HL-60 (cell line): ENCODE data around the gene GLCE.
"Not testable (repeated sequence)": the region's sequence is repeated elsewhere in the genome, so short reads cannot be mapped to it uniquely, and the experiment has no call there.

Source experiments
- DNase-seq, 2 experiments: peaks; one replicate each; pipeline ENCODE4 v3.0.0-alpha.2; 2010 to 2020; ENCODE audit warnings: low read depth in 1 of 2, low spot score in 1 of 2
- H3K27ac ChIP-seq: fragments of 250-450 bp; sonication (Bioruptor Pico); replicated peaks from 2 replicates; pipeline ENCODE4 v1.5.1; 2020; ENCODE audit warnings: mild to moderate bottlenecking, moderate library complexity
- H3K27me3 ChIP-seq: fragments of 250-450 bp; sonication (Bioruptor Pico); 2 replicates; pipeline ENCODE4 v1.5.1; 2021; ENCODE audit warnings: mild to moderate bottlenecking, moderate library complexity; ENCODE audit not compliant: insufficient read depth, poor library complexity, severe bottlenecking
- H3K4me3 ChIP-seq: replicated peaks from 2 replicates; pipeline ENCODE4 v1.5.1; 2011; ENCODE audit warnings: mild to moderate bottlenecking, control low read depth, low read length; ENCODE audit not compliant: insufficient read depth
- CTCF ChIP-seq: IDR thresholded peaks from one replicate; pipeline ENCODE4 v1.5.1; 2011; ENCODE audit warnings: low read length, control low read depth, inconsistent platforms; ENCODE audit not compliant: insufficient read depth
- GABPA ChIP-seq: IDR thresholded peaks from 2 replicates; pipeline ENCODE4 v1.6.1; 2012; ENCODE audit warnings: low read depth
- POLR2AphosphoS5 ChIP-seq: IDR thresholded peaks from 2 replicates; pipeline ENCODE4 v1.6.1; 2012; ENCODE audit warnings: low read depth
- SPI1 ChIP-seq: IDR thresholded peaks from 2 replicates; pipeline ENCODE4 v1.6.1; 2012; ENCODE audit warnings: low read depth, mild to moderate bottlenecking, borderline replicate concordance
- TF ChIP-seq, protein P1 (sequence below): IDR thresholded peaks from 2 replicates; pipeline ENCODE4 v1.6.1; 2012; ENCODE audit warnings: low read depth; ENCODE audit not compliant: insufficient replicate concordance

GLCE gene

DNA sequence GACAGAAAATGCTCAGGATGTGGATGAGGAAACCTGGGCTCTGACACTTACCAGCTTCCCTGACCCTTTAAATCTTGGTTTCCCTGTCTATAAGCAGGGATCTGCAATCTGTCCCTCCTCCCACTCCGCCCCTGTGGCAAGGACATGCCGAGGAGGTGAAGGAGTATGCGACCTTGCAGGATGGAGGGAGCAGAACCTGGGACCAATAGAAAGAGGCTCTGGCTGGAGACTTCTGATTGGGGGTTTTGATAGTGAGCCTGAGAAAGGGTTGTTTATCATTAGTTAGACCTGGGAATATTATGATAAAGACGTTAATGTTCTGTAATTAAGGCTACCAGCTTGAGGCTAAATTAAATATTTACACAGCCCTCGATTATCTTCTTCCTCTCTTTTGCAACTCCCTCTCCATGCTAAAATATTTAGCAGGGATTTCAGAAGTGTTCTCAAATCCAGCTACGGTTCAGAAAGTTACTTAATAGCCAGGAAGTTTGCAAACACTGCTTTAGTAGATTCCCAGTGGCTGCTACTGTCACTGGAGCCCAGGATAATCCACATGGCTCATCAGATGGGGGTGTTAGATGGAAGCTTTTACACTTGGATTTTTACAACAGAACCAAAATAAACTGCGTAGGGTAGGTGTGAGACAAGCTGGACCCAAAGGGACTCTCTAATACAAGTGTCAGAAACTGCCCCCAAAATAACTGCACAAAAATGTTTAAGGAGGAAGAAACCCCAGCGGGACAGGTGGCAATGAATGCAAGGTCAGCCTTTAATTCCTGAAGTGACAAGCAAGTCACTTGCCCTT is 129.1 kb downstream of the GLCE start:
- H3K27ac ChIP-seq = no peak overlapping the region
- H3K4me3 ChIP-seq = no peak overlapping the region
- TF ChIP-seq POLR2AphosphoS5 = no peak
- TF ChIP-seq, protein P1, sequence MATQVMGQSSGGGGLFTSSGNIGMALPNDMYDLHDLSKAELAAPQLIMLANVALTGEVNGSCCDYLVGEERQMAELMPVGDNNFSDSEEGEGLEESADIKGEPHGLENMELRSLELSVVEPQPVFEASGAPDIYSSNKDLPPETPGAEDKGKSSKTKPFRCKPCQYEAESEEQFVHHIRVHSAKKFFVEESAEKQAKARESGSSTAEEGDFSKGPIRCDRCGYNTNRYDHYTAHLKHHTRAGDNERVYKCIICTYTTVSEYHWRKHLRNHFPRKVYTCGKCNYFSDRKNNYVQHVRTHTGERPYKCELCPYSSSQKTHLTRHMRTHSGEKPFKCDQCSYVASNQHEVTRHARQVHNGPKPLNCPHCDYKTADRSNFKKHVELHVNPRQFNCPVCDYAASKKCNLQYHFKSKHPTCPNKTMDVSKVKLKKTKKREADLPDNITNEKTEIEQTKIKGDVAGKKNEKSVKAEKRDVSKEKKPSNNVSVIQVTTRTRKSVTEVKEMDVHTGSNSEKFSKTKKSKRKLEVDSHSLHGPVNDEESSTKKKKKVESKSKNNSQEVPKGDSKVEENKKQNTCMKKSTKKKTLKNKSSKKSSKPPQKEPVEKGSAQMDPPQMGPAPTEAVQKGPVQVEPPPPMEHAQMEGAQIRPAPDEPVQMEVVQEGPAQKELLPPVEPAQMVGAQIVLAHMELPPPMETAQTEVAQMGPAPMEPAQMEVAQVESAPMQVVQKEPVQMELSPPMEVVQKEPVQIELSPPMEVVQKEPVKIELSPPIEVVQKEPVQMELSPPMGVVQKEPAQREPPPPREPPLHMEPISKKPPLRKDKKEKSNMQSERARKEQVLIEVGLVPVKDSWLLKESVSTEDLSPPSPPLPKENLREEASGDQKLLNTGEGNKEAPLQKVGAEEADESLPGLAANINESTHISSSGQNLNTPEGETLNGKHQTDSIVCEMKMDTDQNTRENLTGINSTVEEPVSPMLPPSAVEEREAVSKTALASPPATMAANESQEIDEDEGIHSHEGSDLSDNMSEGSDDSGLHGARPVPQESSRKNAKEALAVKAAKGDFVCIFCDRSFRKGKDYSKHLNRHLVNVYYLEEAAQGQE = no peak
- no peak for TF ChIP-seq SPI1
- TF ChIP-seq CTCF = no peak
- no peak for TF ChIP-seq GABPA
- no peaks in the 10 kb centered on the region for H3K27me3 ChIP-seq
- no peak for DNase-seq

- Histone ChIP-seq H3K27ac (no peak overlapping the region), H3K4me3 (no peak overlapping the region), H3K27me3 (no peaks in the 10 kb centered on the region)
- no peak for TF ChIP-seq POLR2AphosphoS5
- no peak for TF ChIP-seq CTCF
- TF ChIP-seq SPI1 = no peak
- TF ChIP-seq, protein P1 = no peak
- TF ChIP-seq GABPA = no peak
- DNase-seq = no peak
Observed at GRCh38 chr15:69290346-69291164, 130.1 kb downstream of the GLCE start.

DNA sequence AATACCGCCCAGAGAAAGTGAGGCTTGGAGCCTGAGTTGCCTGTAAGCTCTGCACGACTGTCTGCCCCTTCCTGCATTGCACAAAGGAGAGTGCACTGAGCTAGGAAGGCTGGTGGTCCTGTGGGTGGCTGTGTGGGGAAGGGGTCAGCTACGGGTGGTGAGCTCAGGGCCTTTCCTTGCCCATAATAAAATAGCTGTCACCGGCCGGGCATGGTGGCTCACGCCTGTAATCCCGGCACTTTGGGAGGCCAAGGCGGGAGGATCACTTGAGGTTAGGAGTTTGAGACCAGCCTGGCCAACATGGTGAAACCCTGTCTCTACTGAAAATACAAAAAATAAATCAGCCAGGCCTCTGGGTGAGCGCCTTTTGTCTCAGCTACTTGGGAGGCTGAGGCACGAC is 131.2 kb downstream of the GLCE start:
- not testable (repeated sequence) for H3K4me3 ChIP-seq, H3K27ac ChIP-seq, DNase-seq, H3K27me3 ChIP-seq

DNA sequence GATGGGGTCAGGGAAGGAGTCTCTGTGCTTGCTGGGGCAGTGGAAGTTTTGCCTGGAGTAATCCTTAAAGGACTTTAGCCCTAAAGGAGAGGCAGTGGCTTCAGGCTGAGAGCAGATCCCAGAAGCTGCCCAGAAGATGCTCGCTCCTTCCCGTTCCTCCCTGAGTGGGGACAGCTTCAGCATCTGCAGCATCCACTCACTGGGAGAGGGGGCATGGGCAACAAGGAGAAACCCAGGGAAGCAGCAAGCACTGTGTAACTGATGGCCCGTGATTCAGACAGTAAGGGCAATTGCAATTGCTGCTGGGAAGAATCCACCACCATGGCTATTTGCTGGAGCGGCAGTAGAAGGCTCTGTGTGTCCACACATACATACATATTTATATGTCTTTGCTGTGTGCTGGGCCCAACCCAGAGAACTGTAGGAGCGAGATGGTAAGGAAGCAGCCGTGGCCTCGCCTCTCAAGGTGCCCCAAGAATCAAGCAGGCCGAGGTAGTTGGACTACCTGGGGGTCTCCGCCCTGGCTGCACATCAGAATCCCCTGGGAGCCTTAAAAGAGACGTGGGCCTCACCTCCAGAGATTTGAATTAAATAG is 132.5 kb downstream of the GLCE start:
- Histone ChIP-seq H3K27ac (no peak overlapping the region), H3K27me3 (peaks cover 1% of the 10 kb centered on the region), H3K4me3 (no peak overlapping the region)
- DNase-seq = no peak
- TF ChIP-seq, protein P1 = no peak
- TF ChIP-seq CTCF = no peak
